Epidermal melanocyte (primary cell): ENCODE measurements around the gene ERN1.

Experiments
- DNase-seq: peaks from one replicate; pipeline ENCODE4 v3.0.0; 2011; ENCODE audit warnings: low spot score; ENCODE audit not compliant: insufficient read length

The ERN1 gene

DNA sequence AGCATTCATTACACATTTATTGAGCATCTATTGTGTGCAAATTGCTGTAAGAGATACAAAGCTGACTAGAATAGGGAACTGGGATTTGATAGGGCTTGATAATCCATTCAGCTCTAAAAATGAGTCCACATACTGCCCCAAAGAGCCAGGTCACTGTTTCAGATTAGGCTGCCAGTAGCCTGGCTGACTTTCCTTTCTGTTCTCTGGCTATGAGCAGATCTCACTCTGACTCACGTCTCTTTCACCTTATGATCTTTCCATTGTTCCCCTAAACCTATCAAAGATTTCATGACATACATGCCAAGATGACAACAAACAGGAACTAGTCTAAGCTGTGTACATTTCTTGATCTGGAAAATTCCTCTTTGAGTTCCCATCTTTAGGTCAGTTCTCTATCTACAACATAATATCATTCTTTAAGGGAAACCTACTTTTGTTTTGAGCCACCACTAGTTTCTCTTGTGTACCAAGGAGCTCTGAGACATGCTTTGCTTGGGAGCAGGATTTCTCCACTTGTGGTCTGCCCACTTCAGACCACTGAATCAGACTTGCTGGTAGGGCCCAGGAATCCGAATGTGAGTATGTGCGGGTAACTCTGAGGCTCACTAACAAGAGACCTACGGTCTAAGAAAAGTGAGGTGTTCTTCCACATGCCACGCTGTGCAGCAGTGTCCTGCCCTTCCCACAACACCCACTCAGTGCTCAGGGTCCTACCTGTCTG lies 68.6 kb downstream of the ERN1 start:
- DNase-seq = no peak

GRCh38 chr17:64060331-64060730 lies 69.6 kb downstream of the ERN1 start:
- DNase-seq = no peak

DNA sequence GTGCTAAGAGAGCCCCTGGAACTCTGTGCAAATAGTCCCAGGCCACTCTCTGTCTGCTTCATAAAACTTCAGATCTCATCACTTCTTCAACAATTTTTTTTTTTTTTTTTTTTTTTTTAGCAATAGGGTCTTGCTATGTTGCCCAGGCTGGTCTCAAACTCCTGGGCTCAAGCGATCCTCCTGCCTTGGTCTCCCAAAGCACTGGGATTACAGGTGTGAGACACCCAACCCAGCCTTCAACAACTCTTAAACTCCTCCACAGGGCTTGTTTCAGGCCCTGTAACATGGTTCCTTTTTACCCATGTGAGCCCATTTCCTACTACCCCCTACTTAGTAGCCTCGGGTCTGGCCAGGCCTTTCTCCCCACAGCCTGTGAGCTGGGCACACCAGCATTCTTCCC lies 70.2 kb downstream of the ERN1 start:
- no peak for DNase-seq

GRCh38 chr17:64058621-64059020 lies 71.3 kb downstream of the ERN1 start:
- no peak for DNase-seq

DNA sequence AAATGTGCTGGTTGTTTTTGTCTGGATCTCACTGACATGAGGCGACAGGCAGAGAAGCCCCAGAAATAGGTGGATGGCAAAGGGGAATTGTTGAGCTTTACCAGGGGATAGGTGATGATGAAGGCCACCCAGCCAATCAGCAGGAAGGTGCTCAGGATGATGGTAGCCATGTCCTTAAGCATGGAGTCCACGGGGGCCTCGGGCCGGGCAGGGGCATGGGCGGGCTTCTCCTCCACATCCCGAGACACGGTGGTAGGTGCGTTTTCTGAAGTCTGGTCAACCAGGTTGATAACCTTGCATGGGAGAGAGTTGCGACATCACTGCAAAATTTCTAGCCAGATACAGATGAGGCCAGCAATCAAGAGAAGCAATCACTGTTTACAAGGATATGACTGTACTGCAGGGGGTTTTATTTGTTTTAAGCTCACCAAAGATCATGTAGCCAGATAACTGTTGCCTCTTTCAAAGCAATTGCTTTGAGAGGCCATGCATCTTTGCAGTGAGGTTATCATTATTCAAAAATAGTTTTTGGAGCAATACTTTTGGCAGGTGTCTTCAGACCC lies 72.2 kb downstream of the ERN1 start:
- DNase-seq = no peak

- DNase-seq = no peak
Measured at GRCh38 chr17:64056269-64057005, 73.5 kb downstream of the ERN1 start.

DNA sequence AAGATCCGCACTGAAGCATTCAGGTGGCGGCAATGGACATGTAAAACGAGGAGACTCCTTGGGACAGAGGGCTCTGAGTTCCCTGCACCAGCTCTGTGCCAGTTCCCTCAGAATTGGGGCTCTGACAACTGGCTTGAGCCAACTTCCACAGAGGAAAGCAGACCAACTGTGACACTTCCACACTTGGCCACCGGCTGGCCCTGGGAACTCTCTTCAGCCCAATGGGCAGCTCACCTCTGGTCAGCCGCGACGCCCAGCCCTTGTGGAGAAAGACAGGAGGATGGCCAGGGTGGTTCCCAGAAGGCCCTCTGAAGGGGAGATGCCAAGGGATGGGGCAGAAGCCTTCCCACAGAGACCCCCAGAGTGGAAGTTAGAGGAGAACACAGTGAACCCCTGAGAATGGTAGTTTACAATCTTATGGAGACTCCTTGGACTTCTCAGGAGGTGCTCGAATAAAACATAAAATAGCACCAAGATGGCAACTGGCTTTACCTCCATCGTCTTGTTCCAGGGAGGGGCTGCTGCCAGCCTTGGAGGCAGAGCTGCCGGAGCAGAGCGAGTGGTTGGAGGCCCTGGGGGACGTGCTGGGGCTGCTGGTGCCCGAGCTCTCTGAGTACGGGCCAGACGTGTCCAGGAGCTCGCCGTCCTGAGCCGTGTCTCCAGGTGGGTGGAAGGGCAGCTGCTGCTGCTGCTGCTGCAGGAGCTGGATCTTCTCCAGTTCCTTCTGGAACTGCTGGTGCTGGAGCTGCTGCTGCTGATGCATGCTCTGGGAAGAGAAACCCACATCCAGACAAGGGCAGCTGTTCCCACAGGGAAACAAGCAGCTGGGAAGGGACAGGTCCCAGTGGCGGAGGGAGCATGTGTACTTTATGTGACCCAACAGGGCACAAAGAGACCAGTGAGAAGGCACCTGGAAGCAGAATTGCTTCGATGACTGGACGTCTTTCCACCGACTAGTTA lies 74.5 kb downstream of the ERN1 start:
- no peak for DNase-seq

DNA sequence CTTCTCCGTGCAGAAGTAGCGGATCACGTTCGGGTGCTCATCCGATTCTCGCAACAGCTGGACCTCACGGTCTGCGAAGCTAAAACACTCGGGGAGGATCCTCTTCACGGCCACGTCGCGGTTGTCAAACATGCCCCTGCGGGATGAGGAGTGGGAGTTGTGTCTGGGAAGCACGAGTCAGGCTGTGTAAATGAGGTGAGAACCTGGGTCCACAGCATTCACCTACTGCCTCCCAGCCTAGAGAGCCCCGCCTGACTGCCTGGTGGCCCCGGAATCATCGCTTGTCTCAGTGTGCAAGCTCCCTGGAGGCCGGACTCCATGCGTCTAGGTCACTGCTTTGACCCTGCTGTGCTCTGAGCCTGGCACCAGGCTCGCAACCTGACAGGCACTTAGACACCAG lies 75.6 kb downstream of the ERN1 start:
- no peak for DNase-seq

GRCh38 chr17:64053101-64053500 lies 76.8 kb downstream of the ERN1 start:
- no peak for DNase-seq

- DNase-seq = no peak
Measured at GRCh38 chr17:64051153-64051552, 78.8 kb downstream of the ERN1 start.

DNA sequence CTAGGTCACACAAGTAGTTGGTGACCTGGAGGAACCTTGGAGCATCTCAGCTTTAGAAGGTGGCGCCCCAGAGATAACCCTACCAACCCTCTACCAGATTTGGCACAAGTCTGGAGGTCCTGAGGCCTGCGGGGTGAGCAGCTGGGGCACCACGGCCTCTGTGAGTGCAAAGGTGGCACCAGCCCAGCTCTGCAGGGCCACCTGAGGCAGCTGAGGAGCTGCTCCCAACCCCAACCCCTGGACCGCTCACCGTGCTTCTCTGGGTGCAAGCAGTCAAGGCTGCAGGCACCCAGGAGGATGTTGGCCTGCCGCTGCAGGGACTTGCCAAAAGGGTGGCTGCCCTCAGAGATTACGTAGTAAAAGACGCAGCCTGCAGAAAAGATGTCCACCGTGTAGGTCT lies 81.1 kb downstream of the ERN1 start:
- no peak for DNase-seq

GRCh38 chr17:64045176-64045575 lies 84.8 kb downstream of the ERN1 start:
- no peak for DNase-seq

DNA sequence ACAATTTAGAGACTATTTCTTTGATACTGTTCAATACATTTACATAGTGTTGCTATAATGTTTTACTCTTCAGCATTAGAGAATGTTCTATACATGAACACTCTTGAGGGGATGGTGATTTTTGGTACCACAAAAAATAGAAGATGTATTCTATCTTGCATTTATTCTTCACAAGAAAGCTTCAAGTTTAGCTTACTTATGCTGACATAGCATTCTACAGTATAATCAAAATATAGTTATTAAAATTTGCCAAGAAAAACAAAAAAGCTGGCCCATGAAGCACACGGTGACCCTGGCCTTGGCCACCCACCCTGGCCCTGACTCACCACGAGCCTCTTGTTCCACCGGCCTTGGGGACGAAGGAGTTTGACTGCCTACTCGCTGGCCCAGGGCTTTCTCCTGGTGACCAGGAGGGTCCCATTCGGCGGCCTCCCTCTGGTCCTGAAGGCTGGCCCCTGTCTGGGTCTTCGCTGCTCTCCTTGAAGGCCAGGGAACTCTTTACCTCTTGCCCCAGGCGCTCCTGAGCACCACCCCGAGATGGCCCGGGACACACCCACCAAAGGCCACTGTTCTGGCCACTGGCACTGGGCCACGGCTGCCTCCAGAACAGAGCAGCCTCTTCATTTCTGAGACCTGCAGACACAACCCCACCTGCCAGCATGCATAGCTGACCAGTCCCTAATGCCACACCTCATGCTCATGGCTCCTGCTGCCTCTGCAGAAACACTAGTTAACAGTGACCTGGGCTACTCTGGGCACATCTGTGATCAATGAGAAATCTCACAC lies 87.1 kb downstream of the ERN1 start:
- no peak for DNase-seq

GRCh38 chr17:64041912-64042311 lies 88.0 kb downstream of the ERN1 start:
- DNase-seq = no peak

DNA sequence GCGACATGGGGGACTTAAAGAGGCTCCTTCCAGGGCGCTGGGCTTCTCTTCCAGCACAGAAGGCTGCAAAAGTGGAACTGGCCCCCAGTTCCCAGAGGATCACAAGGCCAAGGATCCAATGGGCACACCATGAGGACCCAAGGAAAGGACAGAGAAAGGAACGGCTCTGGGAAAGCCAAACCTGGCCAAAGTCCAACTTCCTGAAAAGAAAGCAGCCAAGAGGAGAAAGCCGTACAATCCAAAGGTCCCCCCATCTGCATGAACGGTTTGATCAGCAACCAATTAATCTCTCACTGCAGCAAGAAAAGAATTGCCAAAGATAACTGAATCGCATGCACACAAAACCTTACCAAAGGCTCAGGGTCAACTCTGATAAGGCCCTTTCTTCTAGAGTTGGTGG lies 89.7 kb downstream of the ERN1 start:
- no peak for DNase-seq

GRCh38 chr17:64039106-64039400 lies 90.9 kb downstream of the ERN1 start:
- DNase-seq = no peak

- DNase-seq = no peak
Measured at GRCh38 chr17:64038331-64039105, 91.4 kb downstream of the ERN1 start.

GRCh38 chr17:64037802-64038201 lies 92.1 kb downstream of the ERN1 start:
- no peak for DNase-seq

DNA sequence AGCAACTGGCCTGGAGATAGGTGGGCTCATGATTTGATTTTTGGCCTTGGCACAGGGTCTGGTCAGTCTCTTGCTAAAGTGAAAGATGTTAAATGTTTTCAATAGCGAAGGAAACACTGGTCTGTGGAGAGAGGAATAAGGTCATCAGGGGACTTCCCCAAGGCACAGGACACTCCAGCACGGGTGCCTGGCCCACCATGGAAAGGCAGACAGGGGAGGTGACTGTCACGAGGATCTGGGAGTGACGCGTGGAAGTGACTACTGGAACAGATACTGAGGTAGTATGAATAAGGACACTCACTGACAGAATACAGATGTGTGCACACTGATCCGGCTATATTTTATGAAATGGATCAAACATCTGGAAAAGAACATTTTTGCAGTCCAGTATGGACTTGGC lies 92.8 kb downstream of the ERN1 start:
- DNase-seq = no peak

- no peak for DNase-seq
Measured at GRCh38 chr17:64036198-64036922, 93.6 kb downstream of the ERN1 start.
